NCI-H1105 (cell line): ENCODE measurements around the gene PHLPP1.
"Not testable (repeated sequence)": the region's sequence is repeated elsewhere in the genome, so short reads cannot be mapped to it uniquely, and the experiment has no call there.

Source experiments
- DNase-seq: peaks from one replicate; lab custom pipeline; 2025; lab: John Stamatoyannopoulos, UW

Gene PHLPP1

GRCh38 chr18:62715436-62715758, at the start of gene PHLPP1:
TSS of gene PHLPP1 (plus strand) at chr18:62715541. CDS start at chr18:62715684, 143 bp downstream.
- no peak for DNase-seq

DNA sequence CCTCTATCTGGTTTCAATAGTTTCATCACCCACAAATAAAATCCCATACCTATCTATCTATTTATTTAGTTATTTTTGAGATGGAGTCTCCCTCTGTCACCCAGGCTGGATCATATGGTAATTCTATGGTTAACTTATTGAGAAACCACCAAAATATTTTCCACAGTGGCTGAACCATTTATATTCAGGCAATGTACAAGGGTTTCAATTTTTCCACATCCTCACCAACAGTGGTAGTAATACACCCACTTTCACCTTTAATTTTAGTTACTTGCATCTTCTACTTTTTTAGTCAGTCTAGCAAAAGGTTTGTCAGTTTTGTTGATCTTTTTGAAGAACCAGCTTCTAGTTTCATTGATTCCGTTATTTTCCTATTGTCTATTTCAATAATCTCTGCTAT, 46.1 kb upstream of the PHLPP1 start:
- no peak for DNase-seq

DNA sequence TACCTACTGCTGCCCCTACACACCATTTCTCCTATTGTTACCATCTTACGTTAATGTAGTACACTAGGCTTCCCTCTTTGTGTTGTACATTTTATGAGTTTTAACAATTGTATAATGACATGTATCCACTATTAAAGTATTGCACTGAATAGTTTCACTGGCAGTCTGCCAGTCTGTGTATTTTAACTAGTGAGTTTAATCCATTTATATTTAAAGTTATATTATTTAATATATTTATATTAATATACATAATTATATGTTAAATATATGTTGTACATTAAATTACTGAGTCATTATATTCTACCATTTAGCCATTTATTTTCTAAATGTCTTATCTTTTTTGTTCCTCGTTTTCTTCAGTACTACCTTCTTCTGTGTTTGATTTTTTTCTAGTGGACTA, 44.8 kb upstream of the PHLPP1 start:
- no peak for DNase-seq

DNA sequence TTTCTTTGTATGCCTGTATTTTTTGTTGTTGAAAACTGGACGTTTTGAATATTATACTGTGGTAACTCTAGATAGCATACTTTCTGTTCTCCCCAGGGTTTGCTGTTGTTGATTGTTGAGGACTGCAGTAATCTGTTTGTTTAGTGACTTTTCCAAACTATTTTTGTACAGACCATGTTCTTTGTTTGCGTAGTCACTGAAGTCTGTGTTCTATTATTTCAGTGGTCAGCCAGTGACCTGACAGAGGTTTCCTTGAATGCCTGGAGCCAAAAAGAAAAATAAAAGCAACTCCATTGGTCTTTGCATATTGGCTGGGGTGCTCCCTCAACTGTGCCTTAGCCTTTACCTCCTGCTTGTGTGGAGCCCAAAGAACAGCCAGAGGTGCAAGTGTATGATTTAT, 42.7 kb upstream of the PHLPP1 start:
- DNase-seq = no peak

GRCh38 chr18:62678847-62679485, 36.4 kb upstream of the PHLPP1 start:
- no peak for DNase-seq

- DNase-seq = peak; percentile 86
Measured at GRCh38 chr18:62682371-62682770, 33.0 kb upstream of the PHLPP1 start.

DNA sequence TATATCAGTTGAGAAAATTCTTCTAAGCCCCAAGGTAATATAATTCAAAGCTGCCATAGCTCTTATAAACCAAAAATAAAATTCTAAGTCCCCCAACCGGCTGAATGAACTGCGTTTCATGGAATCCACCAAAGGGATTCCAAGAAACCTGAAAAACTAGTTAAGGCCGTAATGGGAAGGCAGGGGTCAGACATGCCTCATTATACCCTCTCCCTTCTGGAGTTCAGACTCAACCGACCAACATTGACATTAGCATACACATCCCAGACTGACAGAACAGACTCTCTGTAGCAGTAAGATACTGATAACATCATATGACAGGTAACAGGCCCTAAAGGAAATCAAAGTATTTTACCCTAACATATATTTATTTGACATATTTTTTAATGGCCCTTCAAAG, 31.4 kb upstream of the PHLPP1 start:
- no peak for DNase-seq

DNA sequence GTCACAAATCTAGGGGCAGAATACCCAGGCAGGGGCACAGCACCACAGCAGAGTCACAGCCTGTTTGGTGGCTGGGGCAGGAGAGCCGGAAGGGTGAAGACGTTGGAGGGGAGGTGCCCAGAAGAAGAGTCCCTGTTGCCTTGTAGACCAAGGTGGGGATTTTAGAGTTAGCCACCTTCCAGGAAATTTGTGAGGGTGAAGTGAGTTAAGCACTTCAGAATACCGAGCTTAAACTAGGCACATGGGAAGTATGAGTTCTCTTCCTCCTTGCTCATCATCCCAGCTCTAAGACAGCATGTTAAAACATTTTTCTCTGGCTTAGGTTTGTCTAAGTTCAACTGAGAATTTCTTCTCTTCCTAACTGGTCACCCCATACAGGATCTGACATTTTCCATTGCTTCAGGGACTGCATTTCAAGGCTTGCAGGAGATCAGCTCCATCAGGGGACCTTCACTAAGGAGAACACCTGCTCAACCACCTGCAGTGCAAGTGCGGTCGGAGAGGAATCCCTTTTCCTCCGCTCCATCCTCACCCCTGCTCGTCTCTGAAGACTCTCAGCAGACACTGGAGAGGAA, 26.5 kb upstream of the PHLPP1 start:
- no peak for DNase-seq

- no peak for DNase-seq
Measured at GRCh38 chr18:62690236-62690815, 25.0 kb upstream of the PHLPP1 start.

- no peak for DNase-seq
Measured at GRCh38 chr18:62693659-62694058, 21.7 kb upstream of the PHLPP1 start.

GRCh38 chr18:62697636-62698035, 17.7 kb upstream of the PHLPP1 start:
- no peak for DNase-seq

GRCh38 chr18:62702259-62702658, 13.1 kb upstream of the PHLPP1 start:
- DNase-seq = no peak

GRCh38 chr18:62706879-62707278, 8.5 kb upstream of the PHLPP1 start:
- DNase-seq = not testable (repeated sequence)

- peak; percentile 46 for DNase-seq
Measured at GRCh38 chr18:62709908-62710307, 5.4 kb upstream of the PHLPP1 start.

- DNase-seq = peak; percentile 88
Measured at GRCh38 chr18:62710417-62710816, 4.9 kb upstream of the PHLPP1 start.

DNA sequence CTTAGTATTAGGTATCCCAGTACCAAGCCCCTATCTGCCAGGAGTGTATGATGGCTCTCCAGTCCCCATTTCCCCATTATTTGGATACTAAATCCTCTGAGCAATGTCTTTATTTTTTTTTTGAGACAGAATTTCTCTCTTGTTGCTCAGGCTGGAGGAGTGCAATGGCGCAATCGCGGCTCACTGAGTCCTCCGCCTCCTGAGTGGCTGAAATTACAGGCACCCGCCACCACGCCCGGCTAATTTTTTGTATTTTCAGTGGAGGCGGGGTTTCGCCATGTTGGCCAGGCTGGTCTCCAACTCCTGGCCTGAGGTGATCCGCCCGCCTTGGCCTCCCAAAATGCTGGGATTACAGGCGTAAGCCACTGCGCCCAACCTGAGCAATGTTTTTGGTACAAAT, 3.6 kb upstream of the PHLPP1 start:
- no peak for DNase-seq

- DNase-seq = no peak
Measured at GRCh38 chr18:62713651-62714247, 1.6 kb upstream of the PHLPP1 start.

DNA sequence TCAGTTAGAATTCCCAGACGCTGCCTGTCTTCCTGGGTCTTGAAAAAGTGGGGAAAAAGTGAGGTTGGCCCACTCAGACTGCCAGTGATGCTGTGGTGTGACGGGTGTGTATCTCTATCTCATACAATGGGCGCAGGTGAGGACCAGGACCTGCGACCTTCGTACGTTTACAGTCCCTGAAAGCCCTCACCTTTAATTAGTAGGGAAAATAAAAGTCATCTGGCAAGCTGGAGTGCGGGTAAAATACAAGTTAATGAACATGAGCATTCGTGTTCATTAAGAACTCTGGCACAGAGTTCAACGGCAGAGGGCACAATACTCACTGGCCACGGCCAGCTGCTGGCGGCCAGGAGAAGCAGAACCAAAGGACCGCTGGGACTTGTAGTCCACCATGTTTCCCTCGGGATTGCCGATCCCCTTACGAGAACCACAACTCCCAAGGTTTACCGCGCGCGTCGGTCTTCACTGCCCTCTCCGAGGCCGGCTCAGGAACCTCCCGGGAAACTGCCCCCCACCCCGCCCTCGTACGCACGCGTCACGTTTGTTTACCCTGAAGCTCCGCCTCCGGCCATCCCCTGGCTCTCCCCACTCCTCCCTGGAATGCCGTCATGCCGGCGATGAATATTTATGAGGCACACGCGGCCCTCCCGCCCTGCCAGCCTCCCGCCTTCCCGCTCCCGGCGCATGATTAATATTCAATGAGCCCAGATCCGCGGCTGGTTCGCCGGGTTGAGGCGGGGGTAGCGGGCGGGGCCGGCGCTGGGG, 488 bp upstream of the PHLPP1 start:
- DNase-seq = peak; percentile 100

- peak; percentile 36 for DNase-seq
Measured at GRCh38 chr18:62715759-62716615, 646 bp downstream of the PHLPP1 start.

DNA sequence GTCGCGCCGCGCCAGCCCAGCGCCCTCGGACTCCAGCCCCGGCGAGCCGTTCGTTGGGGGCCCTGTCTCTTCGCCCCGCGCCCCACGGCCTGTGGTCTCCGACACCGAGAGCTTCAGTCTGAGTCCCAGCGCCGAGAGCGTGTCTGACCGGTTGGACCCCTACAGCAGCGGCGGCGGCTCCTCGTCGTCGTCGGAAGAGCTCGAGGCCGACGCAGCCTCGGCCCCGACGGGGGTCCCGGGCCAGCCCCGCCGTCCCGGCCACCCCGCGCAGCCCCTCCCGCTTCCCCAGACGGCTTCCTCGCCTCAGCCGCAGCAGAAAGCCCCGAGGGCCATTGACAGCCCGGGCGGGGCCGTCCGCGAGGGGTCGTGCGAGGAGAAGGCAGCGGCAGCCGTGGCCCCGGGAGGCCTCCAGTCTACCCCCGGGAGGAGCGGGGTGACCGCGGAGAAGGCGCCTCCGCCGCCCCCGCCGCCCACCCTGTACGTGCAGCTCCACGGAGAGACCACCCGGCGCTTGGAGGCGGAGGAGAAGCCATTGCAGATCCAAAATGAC, 1.4 kb downstream of the PHLPP1 start:
- peak; percentile 60 for DNase-seq

DNA sequence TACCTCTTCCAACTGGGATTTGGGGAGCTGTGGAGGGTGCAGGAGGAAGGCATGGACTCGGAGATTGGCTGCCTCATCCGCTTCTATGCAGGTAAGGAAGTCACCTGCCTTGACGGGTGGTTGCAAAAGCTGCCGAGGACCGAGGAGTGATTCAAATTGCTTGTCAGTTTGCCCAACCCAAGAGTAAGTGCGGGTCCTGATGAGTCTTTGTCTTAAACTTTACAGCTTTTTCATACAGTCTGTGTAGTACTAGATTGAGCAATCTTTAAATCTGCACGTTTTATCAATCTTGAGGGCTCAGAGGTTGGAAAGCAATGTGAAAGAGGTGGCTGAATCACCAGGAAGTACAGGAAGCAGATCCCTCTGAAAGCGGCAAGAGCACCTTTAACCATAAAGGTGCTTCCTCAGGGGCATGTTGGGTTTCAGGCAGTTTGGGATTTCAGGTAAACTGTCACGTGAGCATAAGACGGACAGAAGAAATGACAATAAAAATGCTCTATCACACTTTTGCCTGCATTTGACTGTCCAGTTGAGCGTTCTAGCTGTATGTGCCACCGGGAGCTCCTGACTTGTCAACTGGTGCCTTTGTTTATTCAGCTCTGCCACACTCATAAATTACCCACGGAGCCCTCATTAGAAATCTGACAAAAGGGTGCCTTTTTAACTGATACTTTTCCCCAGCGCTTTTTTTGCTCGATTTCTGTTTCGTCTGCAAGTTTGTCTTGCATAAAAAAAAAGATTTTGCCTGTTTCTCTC, 2.0 kb downstream of the PHLPP1 start:
- DNase-seq = peak; percentile 60
